UCSD-AML1 (cell line): ENCODE results near the gene TADA2A.
"Not testable (repeated sequence)": the region's sequence is repeated elsewhere in the genome, so short reads cannot be mapped to it uniquely, and the experiment has no call there.

Experiments used
- DNase-seq: peaks from one replicate; lab custom pipeline; 2025; ENCODE audit not compliant: unreplicated experiment; lab: John Stamatoyannopoulos, UW

The TADA2A gene

GRCh38 chr17:37399265-37399803 is 7.4 kb upstream of the TADA2A start:
- DNase-seq = no peak

GRCh38 chr17:37400505-37400904 is 6.2 kb upstream of the TADA2A start:
- no peak for DNase-seq

DNA sequence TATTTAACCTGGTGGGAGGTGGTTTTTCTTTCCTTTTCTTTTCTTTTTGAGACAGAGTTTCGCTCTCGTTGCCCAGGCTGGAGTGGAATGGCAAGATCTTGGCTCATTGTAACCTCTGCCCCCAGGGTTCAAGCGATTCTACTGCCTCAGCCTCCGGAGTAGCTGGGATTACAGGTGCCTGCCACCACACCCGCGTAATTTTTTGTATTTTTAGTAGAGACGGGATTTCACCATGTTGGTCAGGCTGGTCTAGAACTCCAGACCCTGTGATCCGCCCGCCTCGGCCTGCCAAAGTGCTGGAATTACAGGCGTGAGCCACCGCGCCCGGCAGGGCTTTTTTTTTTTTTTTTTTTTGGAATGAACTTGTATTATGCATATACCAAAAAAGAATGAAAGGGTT is 1.2 kb upstream of the TADA2A start:
- not testable (repeated sequence) for DNase-seq

- no peak for DNase-seq
Observed at GRCh38 chr17:37405955-37406634, 591 bp upstream of the TADA2A start.

DNA sequence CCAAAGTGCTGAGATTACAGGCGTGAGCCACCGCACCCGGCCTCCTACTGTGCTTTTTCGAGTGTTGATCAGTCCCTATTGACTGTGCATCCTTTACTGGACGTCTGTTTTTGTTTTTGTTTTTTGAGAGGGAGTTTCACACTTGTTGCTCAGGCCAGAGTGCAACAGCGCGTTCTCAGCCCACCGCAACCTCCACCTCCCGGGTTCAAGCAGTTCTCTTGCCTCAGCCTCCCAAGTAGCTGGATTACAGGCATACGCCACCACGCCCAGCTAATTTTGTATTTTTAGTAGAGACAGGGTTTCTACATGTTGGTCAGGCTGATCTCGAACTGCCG is 1.4 kb downstream of the TADA2A start:
- not testable (repeated sequence) for DNase-seq

GRCh38 chr17:37410357-37410756 is 3.7 kb downstream of the TADA2A start:
- no peak for DNase-seq

GRCh38 chr17:37413875-37414519 is 7.3 kb downstream of the TADA2A start:
- DNase-seq = no peak

GRCh38 chr17:37417852-37418251 is 11.2 kb downstream of the TADA2A start:
- no peak for DNase-seq

DNA sequence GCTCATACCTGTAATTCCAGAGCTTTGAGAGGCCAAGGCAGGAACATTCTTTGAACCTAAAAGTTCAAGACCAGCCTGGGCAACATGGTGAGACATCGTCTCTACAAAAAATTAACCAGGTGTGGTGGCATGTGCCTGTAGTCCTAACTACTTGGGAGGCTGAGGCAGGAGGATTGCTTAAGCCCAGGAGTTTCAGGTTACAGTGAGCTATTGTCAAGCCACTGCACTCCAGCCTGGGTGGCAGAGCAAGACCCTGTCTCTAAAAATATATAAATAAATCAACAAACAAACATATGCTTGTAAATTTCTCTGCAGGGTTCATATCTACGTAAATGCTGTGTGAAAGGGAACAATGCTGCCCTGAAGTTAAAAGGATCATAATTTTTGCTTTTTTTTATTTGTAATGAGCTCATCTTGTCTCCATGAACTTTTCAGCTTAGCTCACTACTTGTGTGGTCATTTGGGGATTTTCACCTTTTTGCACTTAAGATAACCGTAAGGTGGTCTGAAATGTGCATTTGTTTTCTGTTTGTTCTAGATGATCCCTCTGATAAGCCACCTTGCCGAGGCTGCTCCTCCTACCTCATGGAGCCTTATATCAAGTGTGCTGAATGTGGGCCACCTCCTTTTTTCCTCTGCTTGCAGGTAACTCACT is 16.4 kb downstream of the TADA2A start:
- DNase-seq = no peak

- no peak for DNase-seq
Observed at GRCh38 chr17:37425268-37425667, 18.6 kb downstream of the TADA2A start.

DNA sequence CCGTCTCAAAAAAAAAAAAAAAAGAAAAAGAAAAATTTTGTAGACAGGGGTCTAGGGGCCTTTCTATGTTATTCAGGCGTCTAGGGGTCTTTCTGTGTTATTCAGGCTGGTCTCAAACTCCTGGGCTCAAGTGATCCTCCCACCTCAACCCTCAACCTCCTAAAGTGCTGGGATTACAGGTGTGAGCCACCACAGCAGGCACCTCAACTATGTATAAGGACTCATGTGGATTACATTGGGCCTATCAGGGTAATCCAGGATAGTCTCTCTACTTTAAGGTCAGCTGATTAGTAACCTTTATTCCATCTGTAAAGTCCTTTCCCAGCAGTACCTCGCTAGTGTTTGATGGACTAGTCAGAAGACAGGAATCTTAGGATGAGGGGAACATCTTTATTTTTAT is 22.4 kb downstream of the TADA2A start:
- no peak for DNase-seq

DNA sequence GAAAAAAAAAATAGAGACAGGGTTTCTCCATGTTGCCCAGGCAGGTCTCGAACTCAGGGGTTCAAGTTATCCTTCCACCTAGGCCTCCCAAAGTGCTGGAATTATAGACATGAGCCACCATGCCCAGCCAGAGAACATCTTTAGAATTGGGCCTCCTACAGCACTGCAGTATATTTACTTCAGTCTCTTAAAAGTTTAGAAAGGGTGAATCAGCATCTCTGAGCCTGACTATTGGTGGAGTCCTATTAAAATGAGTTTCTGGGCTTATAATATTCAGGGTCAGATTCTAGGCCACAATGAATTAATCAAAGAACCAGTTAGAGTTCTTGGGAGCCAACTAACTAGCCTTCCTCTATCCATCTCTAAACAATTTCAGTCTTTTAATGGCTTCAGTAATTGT is 22.8 kb downstream of the TADA2A start:
- DNase-seq = no peak

- no peak for DNase-seq
Observed at GRCh38 chr17:37430051-37430627, 23.5 kb downstream of the TADA2A start.

- no peak for DNase-seq
Observed at GRCh38 chr17:37432671-37433070, 26.0 kb downstream of the TADA2A start.

DNA sequence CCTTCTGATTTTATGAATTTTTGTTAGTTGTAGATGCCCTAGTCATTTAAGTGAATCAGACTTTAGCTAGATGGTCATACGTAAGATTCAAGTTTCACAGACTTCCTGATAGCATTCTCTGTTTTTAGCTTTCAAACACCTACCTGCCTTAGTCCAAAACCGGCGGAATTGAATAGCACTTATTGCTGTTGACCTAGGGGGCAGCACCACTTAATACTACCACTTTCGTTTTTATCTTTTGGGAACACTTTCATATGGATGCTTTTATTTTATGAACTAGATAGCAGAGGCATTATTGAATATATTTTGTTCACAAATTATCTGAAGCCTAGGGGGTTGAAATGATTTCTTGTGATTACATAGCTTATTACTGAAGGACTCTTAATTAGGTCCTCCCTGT is 31.5 kb downstream of the TADA2A start:
- DNase-seq = no peak

- DNase-seq = no peak
Observed at GRCh38 chr17:37440424-37440823, 33.7 kb downstream of the TADA2A start.

- not testable (repeated sequence) for DNase-seq
Observed at GRCh38 chr17:37441369-37442014, 34.8 kb downstream of the TADA2A start.

DNA sequence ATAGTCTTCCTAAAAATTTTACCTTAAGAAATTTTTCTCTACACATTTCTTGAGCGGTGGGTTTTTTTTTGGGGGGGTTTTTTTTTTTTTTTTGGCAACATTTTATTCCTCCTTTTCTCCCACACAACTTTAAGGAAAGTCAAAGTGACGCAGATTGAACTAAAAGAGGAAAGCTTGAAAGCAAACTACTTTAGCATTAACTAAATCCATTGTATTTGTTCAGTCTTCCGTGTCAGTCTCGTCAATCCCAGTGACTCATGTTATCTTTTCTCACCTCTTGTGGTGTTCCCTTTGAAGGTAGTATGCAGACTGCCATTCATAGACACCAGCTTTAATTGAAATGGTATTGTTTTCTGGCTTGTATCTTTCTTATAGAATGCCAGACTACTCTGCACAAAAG is 39.3 kb downstream of the TADA2A start:
- DNase-seq = no peak

- no peak for DNase-seq
Observed at GRCh38 chr17:37447641-37448040, 41.0 kb downstream of the TADA2A start.

DNA sequence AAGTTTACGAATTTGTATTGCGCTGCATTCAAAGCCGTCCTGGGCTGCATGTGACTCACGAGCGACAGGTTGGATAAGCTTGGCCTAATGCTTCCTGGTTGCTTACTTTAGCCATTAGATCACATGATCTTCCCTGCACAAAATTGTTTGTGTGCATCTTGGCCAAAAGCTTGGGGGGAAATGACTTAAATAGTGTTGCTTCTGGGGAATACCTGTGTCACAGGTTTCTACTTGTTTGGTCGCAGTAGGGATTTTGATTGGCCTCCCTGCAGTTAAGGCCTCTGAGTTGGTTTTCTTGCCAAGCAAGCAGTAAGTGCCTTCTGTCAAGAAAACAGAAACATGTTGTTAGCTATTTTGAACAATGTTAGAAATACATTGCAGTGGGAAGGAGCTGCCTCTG is 43.4 kb downstream of the TADA2A start:
- DNase-seq = no peak

DNA sequence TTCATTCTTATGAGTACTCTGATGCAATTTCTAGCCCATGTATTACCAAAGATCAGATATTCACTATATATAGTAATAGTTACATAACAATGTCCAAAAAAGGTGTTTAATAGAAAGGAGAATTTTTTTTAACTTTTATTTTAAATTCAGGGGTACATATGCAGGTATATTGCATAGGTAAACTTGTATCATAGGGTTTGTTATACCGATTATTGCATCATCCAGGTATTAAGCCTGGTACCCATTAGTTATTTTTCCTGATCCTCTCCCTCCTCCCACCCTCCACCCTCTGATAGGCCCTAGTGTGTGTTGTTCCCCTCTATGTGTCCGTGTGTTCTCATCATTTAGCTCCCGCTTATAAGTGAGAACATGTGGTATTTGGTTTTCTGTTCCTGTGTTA is 51.1 kb downstream of the TADA2A start:
- DNase-seq = not testable (repeated sequence)
